Measurements from ENCODE around the gene METRN.

Gene METRN

GRCh38 chr16:680967-681745 is 33.8 kb upstream of the METRN start (continued):
- TF ChIP-seq ZBTB26 (tag by site-specific recombination; optimal IDR thresholded peaks at IDR 0.05) (peak; percentile 47), ZNF112 (tag by site-specific recombination; IDR thresholded peaks at IDR 0.05) (no peak), ZFHX2 (tag by site-specific recombination; conservative IDR thresholded peaks at IDR 0.05) (no peak), ZNF488 (tag by site-specific recombination; IDR thresholded peaks at IDR 0.05) (no peak), BCL11A (tag by site-specific recombination; IDR thresholded peaks at IDR 0.05; ENCODE audit: low read depth) (no peak; the same call in 1 of the 2 replicates), ZNF610 (tag by site-specific recombination; IDR thresholded peaks at IDR 0.05; ENCODE audit: borderline replicate concordance) (peak; percentile 98), ZNF341 (tag by site-specific recombination; IDR thresholded peaks at IDR 0.05; ENCODE audit: low read depth) (peak; percentile 83), HIC1 (tag by site-specific recombination; IDR thresholded peaks at IDR 0.05) (peak; percentile 92), SP7 (tag by site-specific recombination; IDR thresholded peaks at IDR 0.05) (0 out of 2 replicates have a peak, but pooled peaks have one; percentile 9), ZNF510 (tag by site-specific recombination; IDR thresholded peaks at IDR 0.05; ENCODE audit: insufficient replicate concordance) (no peak), BCL11B (tag by site-specific recombination; IDR thresholded peaks at IDR 0.05; ENCODE audit: low read depth) (peak; percentile 65), ZNF707 (tag by site-specific recombination; IDR thresholded peaks at IDR 0.05) (0 out of 2 replicates have a peak, but pooled peaks have one; percentile 32), REST (tag by site-specific recombination; IDR thresholded peaks at IDR 0.05) (peak; percentile 12; the same call in 1 of the 2 replicates), HOXD13 (CRISPR knock-in tag; IDR thresholded peaks at IDR 0.05; ENCODE audit: borderline replicate concordance) (0 out of 2 replicates have a peak, but pooled peaks have one; percentile 11), INSM2 (tag by site-specific recombination; IDR thresholded peaks at IDR 0.05) (no peak), ZNF658 (tag by site-specific recombination; IDR thresholded peaks at IDR 0.05) (no peak), ZNF24 (tag by site-specific recombination; IDR thresholded peaks at IDR 0.05) (no peak), ZNF19 (tag by site-specific recombination; IDR thresholded peaks at IDR 0.05; ENCODE audit: low read depth) (no peak), EGR2 (tag by site-specific recombination; IDR thresholded peaks at IDR 0.05; ENCODE audit: low read depth) (peak; percentile 17; the same call in 1 of the 2 replicates), ZBTB48 (tag by site-specific recombination; IDR thresholded peaks at IDR 0.05) (0 out of 2 replicates have a peak, but pooled peaks have one; percentile 42), ZBTB17 (tag by site-specific recombination; IDR thresholded peaks at IDR 0.05) (peak; percentile 86), ZBTB20 (tag by site-specific recombination; IDR thresholded peaks at IDR 0.05) (peak; percentile 9; the same call in 1 of the 2 replicates), ZNF292 (tag by site-specific recombination; IDR thresholded peaks at IDR 0.05; ENCODE audit: borderline replicate concordance, low read depth) (no peak), ZNF585B (tag by site-specific recombination; IDR thresholded peaks at IDR 0.05) (no peak), ZNF645 (tag by site-specific recombination; IDR thresholded peaks at IDR 0.05) (peak; percentile 22; the same call in 1 of the 2 replicates), ZXDB (tag by site-specific recombination; IDR thresholded peaks at IDR 0.05) (no peak), ZNF629 (tag by site-specific recombination; IDR thresholded peaks at IDR 0.05) (peak; percentile 76)

All from HEK293 (cell line).